NCI-H2227 (cell line): ENCODE data around the gene SSC4D.
"Not testable (repeated sequence)": the region's sequence is repeated elsewhere in the genome, so short reads cannot be mapped to it uniquely, and the experiment has no call there.

Source experiments
- DNase-seq: peaks from one replicate; lab custom pipeline; 2025; ENCODE audit not compliant: unreplicated experiment; lab: John Stamatoyannopoulos, UW

The SSC4D gene

GRCh38 chr7:76409537-76409936, at the start of gene SSC4D:
SSC4D (minus strand) TSS chr7:76409697; CDS start chr7:76404439, 5,258 bp downstream.
- no peak for DNase-seq

- not testable (repeated sequence) for DNase-seq
Measured at GRCh38 chr7:76458504-76458903, 49.0 kb upstream of the SSC4D start.

GRCh38 chr7:76457017-76457416, 47.5 kb upstream of the SSC4D start:
- not testable (repeated sequence) for DNase-seq

GRCh38 chr7:76445577-76446008, 36.1 kb upstream of the SSC4D start:
- not testable (repeated sequence) for DNase-seq

- not testable (repeated sequence) for DNase-seq
Measured at GRCh38 chr7:76443846-76444245, 34.3 kb upstream of the SSC4D start.

GRCh38 chr7:76442664-76443446, 33.4 kb upstream of the SSC4D start:
- not testable (repeated sequence) for DNase-seq

GRCh38 chr7:76441792-76442191, 32.3 kb upstream of the SSC4D start:
- not testable (repeated sequence) for DNase-seq

GRCh38 chr7:76440404-76440803, 30.9 kb upstream of the SSC4D start:
- DNase-seq, result not testable (repeated sequence)

- not testable (repeated sequence) for DNase-seq
Measured at GRCh38 chr7:76439120-76439888, 29.8 kb upstream of the SSC4D start.

GRCh38 chr7:76437873-76438272, 28.4 kb upstream of the SSC4D start:
- DNase-seq, result peak; percentile 68

- no peak for DNase-seq
Measured at GRCh38 chr7:76430836-76431235, 21.3 kb upstream of the SSC4D start.

GRCh38 chr7:76430211-76430610, 20.7 kb upstream of the SSC4D start:
- DNase-seq, result no peak

- no peak for DNase-seq
Measured at GRCh38 chr7:76428868-76429805, 19.6 kb upstream of the SSC4D start.

- no peak for DNase-seq
Measured at GRCh38 chr7:76428149-76428823, 18.8 kb upstream of the SSC4D start.

- DNase-seq, result no peak
Measured at GRCh38 chr7:76427635-76428034, 18.1 kb upstream of the SSC4D start.

GRCh38 chr7:76426246-76426645, 16.7 kb upstream of the SSC4D start:
- no peak for DNase-seq

GRCh38 chr7:76425558-76425957, 16.1 kb upstream of the SSC4D start:
- DNase-seq, result not testable (repeated sequence)

- no peak for DNase-seq
Measured at GRCh38 chr7:76425156-76425555, 15.7 kb upstream of the SSC4D start.

- no peak for DNase-seq
Measured at GRCh38 chr7:76424413-76425111, 15.1 kb upstream of the SSC4D start, which contains the start of gene ZP3. ZP3 (plus strand) TSS chr7:76424950; CDS start chr7:76424965, 15 bp downstream.
